Measurements from ENCODE around the gene GAP43.

GAP43 gene

DNA sequence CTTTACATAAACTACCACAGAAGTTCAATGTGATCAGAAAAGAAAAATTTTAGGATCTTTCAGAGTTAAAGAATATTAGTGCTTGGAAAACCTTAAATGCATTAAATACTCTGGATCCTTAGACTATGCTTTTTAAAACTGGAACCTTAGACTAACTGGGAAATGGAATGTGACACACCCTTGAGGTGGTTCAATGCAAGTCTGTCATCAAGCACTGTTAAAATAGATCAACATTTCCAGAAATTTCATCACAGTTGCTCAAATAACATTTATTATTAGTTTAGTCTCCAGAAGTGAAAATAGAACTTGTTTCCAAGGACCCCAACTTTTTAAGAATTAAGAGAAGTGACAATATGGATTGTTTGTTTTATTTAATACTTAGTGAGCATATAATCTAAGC, 71.8 kb downstream of the GAP43 start:
- no peaks in the 10 kb centered on the region for H3K27me3 ChIP-seq (ENCODE audit: insufficient read depth, low read length)
- no peak overlapping the region for H3K27ac ChIP-seq (ENCODE audit: low read depth, low read length)
- H3K4me3 ChIP-seq (ENCODE audit: low read depth, low read length) = no peak overlapping the region
- peaks cover 16% of the 10 kb centered on the region for H3K4me1 ChIP-seq (ENCODE audit: control insufficient read depth, insufficient read depth, low read length, unreplicated experiment)
- H3K79me2 ChIP-seq (ENCODE audit: control insufficient read depth, insufficient read depth, low read length, unreplicated experiment) = no peaks in the 10 kb centered on the region
- no peaks in the 10 kb centered on the region for H3K36me3 ChIP-seq (ENCODE audit: insufficient read depth, low read length)
- no peak overlapping the region for H2AFZ ChIP-seq (ENCODE audit: low read length, unreplicated experiment)

- no peak overlapping the region for H3K4me3 ChIP-seq (ENCODE audit: low read depth, low read length)
- no peaks in the 10 kb centered on the region for H3K79me2 ChIP-seq (ENCODE audit: control insufficient read depth, insufficient read depth, low read length, unreplicated experiment)
- H3K27me3 ChIP-seq (ENCODE audit: insufficient read depth, low read length) = no peaks in the 10 kb centered on the region
- H2AFZ ChIP-seq (ENCODE audit: low read length, unreplicated experiment) = no peak overlapping the region
- peak overlapping the region; percentile 22; the same call in 1 of the 2 replicates for H3K27ac ChIP-seq (ENCODE audit: low read depth, low read length)
- H3K36me3 ChIP-seq (ENCODE audit: insufficient read depth, low read length) = no peaks in the 10 kb centered on the region
- H3K4me1 ChIP-seq (ENCODE audit: control insufficient read depth, insufficient read depth, low read length, unreplicated experiment) = peaks cover 21% of the 10 kb centered on the region
Measured at GRCh38 chr3:115697263-115698053, 74.1 kb downstream of the GAP43 start.

- Histone ChIP-seq H3K79me2 (ENCODE audit: control insufficient read depth, insufficient read depth, low read length, unreplicated experiment) (no peaks in the 10 kb centered on the region), H3K36me3 (ENCODE audit: insufficient read depth, low read length) (no peaks in the 10 kb centered on the region), H3K27me3 (ENCODE audit: insufficient read depth, low read length) (no peaks in the 10 kb centered on the region), H3K4me3 (ENCODE audit: low read depth, low read length) (no peak overlapping the region), H3K4me1 (ENCODE audit: control insufficient read depth, insufficient read depth, low read length, unreplicated experiment) (peaks cover 21% of the 10 kb centered on the region), H3K27ac (ENCODE audit: low read depth, low read length) (peak overlapping the region; percentile 77), H2AFZ (ENCODE audit: low read length, unreplicated experiment) (no peak overlapping the region)
Measured at GRCh38 chr3:115698851-115699591, 75.7 kb downstream of the GAP43 start.

GRCh38 chr3:115699706-115700105, 76.4 kb downstream of the GAP43 start:
- Histone ChIP-seq H3K27me3 (ENCODE audit: insufficient read depth, low read length) (no peaks in the 10 kb centered on the region), H3K79me2 (ENCODE audit: control insufficient read depth, insufficient read depth, low read length, unreplicated experiment) (no peaks in the 10 kb centered on the region), H3K27ac (ENCODE audit: low read depth, low read length) (peak overlapping the region; percentile 77), H3K36me3 (ENCODE audit: insufficient read depth, low read length) (no peaks in the 10 kb centered on the region), H2AFZ (ENCODE audit: low read length, unreplicated experiment) (no peak overlapping the region), H3K4me3 (ENCODE audit: low read depth, low read length) (peak overlapping the region; percentile 5; the same call in 1 of the 2 replicates), H3K4me1 (ENCODE audit: control insufficient read depth, insufficient read depth, low read length, unreplicated experiment) (peaks cover 24% of the 10 kb centered on the region)

- H3K27me3 ChIP-seq (ENCODE audit: insufficient read depth, low read length) = no peaks in the 10 kb centered on the region
- H2AFZ ChIP-seq (ENCODE audit: low read length, unreplicated experiment) = no peak overlapping the region
- no peak overlapping the region for H3K27ac ChIP-seq (ENCODE audit: low read depth, low read length)
- no peaks in the 10 kb centered on the region for H3K79me2 ChIP-seq (ENCODE audit: control insufficient read depth, insufficient read depth, low read length, unreplicated experiment)
- H3K4me3 ChIP-seq (ENCODE audit: low read depth, low read length) = no peak overlapping the region
- H3K36me3 ChIP-seq (ENCODE audit: insufficient read depth, low read length) = no peaks in the 10 kb centered on the region
- peaks cover 40% of the 10 kb centered on the region for H3K4me1 ChIP-seq (ENCODE audit: control insufficient read depth, insufficient read depth, low read length, unreplicated experiment)
Measured at GRCh38 chr3:115702598-115702997, 79.3 kb downstream of the GAP43 start.

GRCh38 chr3:115704661-115705338, 81.5 kb downstream of the GAP43 start:
- peaks cover 32% of the 10 kb centered on the region for H3K4me1 ChIP-seq (ENCODE audit: control insufficient read depth, insufficient read depth, low read length, unreplicated experiment)
- H3K27me3 ChIP-seq (ENCODE audit: insufficient read depth, low read length) = no peaks in the 10 kb centered on the region
- no peak overlapping the region for H3K27ac ChIP-seq (ENCODE audit: low read depth, low read length)
- H3K79me2 ChIP-seq (ENCODE audit: control insufficient read depth, insufficient read depth, low read length, unreplicated experiment) = no peaks in the 10 kb centered on the region
- no peaks in the 10 kb centered on the region for H3K36me3 ChIP-seq (ENCODE audit: insufficient read depth, low read length)
- peak overlapping the region; percentile 44 for H2AFZ ChIP-seq (ENCODE audit: low read length, unreplicated experiment)
- H3K4me3 ChIP-seq (ENCODE audit: low read depth, low read length) = no peak overlapping the region

DNA sequence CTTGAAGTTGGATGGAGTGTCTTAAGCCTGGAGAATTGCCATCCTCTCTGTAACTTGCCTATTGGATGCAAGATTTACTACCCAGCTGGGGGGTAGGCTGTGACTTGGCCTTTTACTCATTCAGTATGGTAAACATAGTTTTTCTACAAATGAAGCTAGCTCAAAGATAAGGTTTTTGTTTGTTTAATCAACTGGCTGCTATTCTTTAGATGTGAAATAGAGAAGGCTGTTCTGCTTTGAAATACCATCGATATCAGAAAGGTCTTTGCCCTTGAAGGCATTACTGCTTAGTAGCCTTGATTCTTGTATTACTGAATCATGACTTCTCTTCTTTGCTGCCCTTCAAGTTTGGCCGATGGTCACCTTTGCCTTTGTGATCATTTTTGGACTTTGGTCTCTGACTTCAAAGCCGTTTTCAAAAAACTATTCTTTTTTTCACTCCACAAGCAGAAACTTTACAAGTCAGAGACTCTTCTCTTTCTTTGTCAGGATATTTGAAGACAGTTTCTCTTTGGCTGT, 83.1 kb downstream of the GAP43 start:
- peaks cover 35% of the 10 kb centered on the region for H3K4me1 ChIP-seq (ENCODE audit: control insufficient read depth, insufficient read depth, low read length, unreplicated experiment)
- no peaks in the 10 kb centered on the region for H3K27me3 ChIP-seq (ENCODE audit: insufficient read depth, low read length)
- H3K27ac ChIP-seq (ENCODE audit: low read depth, low read length) = peak overlapping the region; percentile 39
- H2AFZ ChIP-seq (ENCODE audit: low read length, unreplicated experiment) = peak overlapping the region; percentile 51
- H3K79me2 ChIP-seq (ENCODE audit: control insufficient read depth, insufficient read depth, low read length, unreplicated experiment) = no peaks in the 10 kb centered on the region
- H3K4me3 ChIP-seq (ENCODE audit: low read depth, low read length) = peak overlapping the region; percentile 34; the same call in 1 of the 2 replicates
- H3K36me3 ChIP-seq (ENCODE audit: insufficient read depth, low read length) = no peaks in the 10 kb centered on the region

GRCh38 chr3:115708540-115708939, 85.2 kb downstream of the GAP43 start:
- Histone ChIP-seq H3K4me3 (ENCODE audit: low read depth, low read length) (no peak overlapping the region), H3K27me3 (ENCODE audit: insufficient read depth, low read length) (no peaks in the 10 kb centered on the region), H3K4me1 (ENCODE audit: control insufficient read depth, insufficient read depth, low read length, unreplicated experiment) (peaks cover 39% of the 10 kb centered on the region), H3K79me2 (ENCODE audit: control insufficient read depth, insufficient read depth, low read length, unreplicated experiment) (no peaks in the 10 kb centered on the region), H3K36me3 (ENCODE audit: insufficient read depth, low read length) (no peaks in the 10 kb centered on the region), H3K27ac (ENCODE audit: low read depth, low read length) (no peak overlapping the region), H2AFZ (ENCODE audit: low read length, unreplicated experiment) (no peak overlapping the region)

- Histone ChIP-seq H3K27ac (ENCODE audit: low read depth, low read length) (0 out of 2 replicates have a peak overlapping the region, but pooled peaks have one; percentile 3), H3K27me3 (ENCODE audit: insufficient read depth, low read length) (no peaks in the 10 kb centered on the region), H3K36me3 (ENCODE audit: insufficient read depth, low read length) (no peaks in the 10 kb centered on the region), H2AFZ (ENCODE audit: low read length, unreplicated experiment) (peak overlapping the region; percentile 8), H3K79me2 (ENCODE audit: control insufficient read depth, insufficient read depth, low read length, unreplicated experiment) (no peaks in the 10 kb centered on the region), H3K4me1 (ENCODE audit: control insufficient read depth, insufficient read depth, low read length, unreplicated experiment) (peaks cover 39% of the 10 kb centered on the region), H3K4me3 (ENCODE audit: low read depth, low read length) (no peak overlapping the region)
Measured at GRCh38 chr3:115709093-115709492, 85.8 kb downstream of the GAP43 start.

DNA sequence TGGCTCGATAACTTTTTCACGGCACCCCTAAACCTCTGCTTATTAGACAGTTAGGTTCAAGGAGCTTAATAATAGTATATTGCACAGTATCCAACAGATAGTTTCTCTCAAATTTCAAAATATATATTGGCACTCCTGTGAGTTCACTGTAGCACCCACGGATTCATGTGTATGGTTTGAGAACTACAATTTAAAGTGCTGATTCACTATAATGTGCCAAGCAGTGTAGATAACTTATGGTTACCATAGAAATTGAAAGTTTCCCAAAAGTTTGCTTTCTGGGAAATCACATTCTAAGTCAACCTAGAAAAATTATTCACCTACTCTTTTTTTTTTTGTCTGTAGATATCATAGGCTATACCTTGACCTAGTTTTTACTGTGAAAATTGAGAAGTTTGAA, 86.6 kb downstream of the GAP43 start:
- Histone ChIP-seq H2AFZ (ENCODE audit: low read length, unreplicated experiment) (peak overlapping the region; percentile 67), H3K79me2 (ENCODE audit: control insufficient read depth, insufficient read depth, low read length, unreplicated experiment) (no peaks in the 10 kb centered on the region), H3K27ac (ENCODE audit: low read depth, low read length) (peak overlapping the region; percentile 68), H3K36me3 (ENCODE audit: insufficient read depth, low read length) (no peaks in the 10 kb centered on the region), H3K4me1 (ENCODE audit: control insufficient read depth, insufficient read depth, low read length, unreplicated experiment) (peaks cover 33% of the 10 kb centered on the region), H3K4me3 (ENCODE audit: low read depth, low read length) (peak overlapping the region; percentile 67; the same call in 1 of the 2 replicates), H3K27me3 (ENCODE audit: insufficient read depth, low read length) (no peaks in the 10 kb centered on the region)

Measured in ACC112 (cell line).